Measurements from ENCODE around the gene NSRP1. TPM values are rescaled to one million over a fixed set of nuclear protein-coding genes. Genes with fewer than 3 reads are reported as not detected.

Gene NSRP1
- total and polyA plus RNA-seq, 2 donors (not counting 3 experiments of a cell fraction or from before 2014, with no cell fraction given): 11.2 to 29.1 TPM

DNA sequence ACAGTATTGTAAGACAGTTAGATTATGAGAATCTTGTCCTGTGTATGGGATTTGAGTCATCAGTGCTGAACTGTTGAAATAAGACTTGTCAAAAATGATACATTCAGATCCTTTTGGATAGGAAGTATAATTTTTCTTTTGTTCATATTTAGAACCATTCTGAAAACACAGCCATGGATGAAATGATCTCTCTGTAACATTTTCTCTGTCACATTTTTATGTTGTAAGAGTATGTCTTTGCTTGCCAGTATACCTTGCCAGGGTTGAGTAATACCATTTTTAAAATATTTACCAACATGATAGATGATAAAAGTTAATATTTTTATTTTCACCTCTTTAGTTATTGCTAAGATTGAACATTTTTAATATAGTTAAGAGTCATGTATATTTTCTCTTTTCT, 45.0 kb downstream of the NSRP1 start:
- no TSS peak for BruUV-seq (replicated peaks)
- peaks cover 6% of the 10 kb centered on the region for H4K20me1 ChIP-seq (replicated peaks; ENCODE audit: control insufficient read depth, extremely low read depth, insufficient read depth, low read length)
- POLR2A ChIA-PET: no interaction called here

DNA sequence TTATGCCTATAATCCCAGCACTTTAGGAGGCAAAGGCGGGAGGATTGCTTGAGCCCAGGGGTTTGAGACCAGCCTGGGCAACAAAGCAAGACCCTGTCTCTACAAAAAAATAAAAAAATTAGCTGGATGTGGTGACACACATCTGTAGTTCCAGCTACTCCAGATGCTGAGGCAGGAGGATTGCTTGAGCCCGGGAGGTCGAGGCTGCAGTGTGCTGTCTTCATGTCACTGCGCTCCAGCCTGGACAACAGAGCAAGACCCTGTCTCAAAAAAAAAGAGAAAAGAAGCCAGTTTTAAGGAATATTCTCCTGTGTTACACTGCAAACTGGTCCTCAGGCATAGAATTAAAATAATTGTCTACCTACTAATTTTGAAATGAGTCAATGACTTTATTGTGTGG, 47.9 kb downstream of the NSRP1 start:
- no peak overlapping the region for H3K4me3 ChIP-seq (replicated peaks in 1 of 3; ENCODE audit: insufficient read depth in 1 of 3, low read depth in 1 of 3, low read length in 3 of 3)
- intact Hi-C loops (cut with micrococcal nuclease): no loop called here
- no peak overlapping the region for H3K9ac ChIP-seq (replicated peaks; ENCODE audit: extremely low read depth, insufficient read depth, low read length)
- FAIRE-seq (no peak), DNase-seq (ENCODE audit: low read depth, low spot score) (no peak)
- no peaks in the 10 kb centered on the region for H3K27me3 ChIP-seq (ENCODE audit: control insufficient read depth in 2 of 2, insufficient read depth in 2 of 2, low read length in 2 of 2)
- no peak overlapping the region for H2AFZ ChIP-seq (ENCODE audit: low read depth, low read length)
- no peaks in the 10 kb centered on the region for H3K4me1 ChIP-seq (ENCODE audit: control insufficient read depth, extremely low read depth, insufficient read depth, low read length)
- ChIA-PET CTCF (interaction anchor here (0.6 to 1.5 kb wide), 3 partner anchors 12 to 279 kb away, joined by 3 to 6 read pairs (median 3); no protein-coding TSS in a partner anchor), POLR2A (no interaction called here)
- H3K79me2 ChIP-seq (ENCODE audit: control insufficient read depth, insufficient read depth, low read length): peaks cover 39% of the 10 kb centered on the region
- no peaks in the 10 kb centered on the region for H3K9me3 ChIP-seq (replicated peaks; ENCODE audit: control insufficient read depth, insufficient read depth, low read length)
- H3K27ac ChIP-seq (ENCODE audit: insufficient read depth, low read depth, low read length): no peak overlapping the region
- H3K4me2 ChIP-seq (ENCODE audit: insufficient read depth, low read length): no peak overlapping the region
- no TSS peak for BruUV-seq (replicated peaks)
- H3K36me3 ChIP-seq (ENCODE audit: control insufficient read depth in 2 of 2, extremely low read depth in 1 of 2, insufficient read depth in 2 of 2, low read length in 2 of 2): no peaks in the 10 kb centered on the region
- H3K9me1 ChIP-seq (replicated peaks; ENCODE audit: control insufficient read depth, extremely low read depth, insufficient read depth, low read length): no peaks in the 10 kb centered on the region
- dilution Hi-C loops (cut with MboI; ENCODE audit: extremely low pct_ligation_motif_present, low sequenced_read_pairs): no loop called here
- no peak for TF ChIP-seq MYC (IDR thresholded peaks at IDR 0.05; ENCODE audit: low read depth, low read length)
- TF ChIP-seq, protein P1, sequence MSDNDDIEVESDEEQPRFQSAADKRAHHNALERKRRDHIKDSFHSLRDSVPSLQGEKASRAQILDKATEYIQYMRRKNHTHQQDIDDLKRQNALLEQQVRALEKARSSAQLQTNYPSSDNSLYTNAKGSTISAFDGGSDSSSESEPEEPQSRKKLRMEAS (IDR thresholded peaks at IDR 0.05; ENCODE audit: insufficient read depth, insufficient read length): no peak
- no peak for TF ChIP-seq JUN (IDR thresholded peaks at IDR 0.05; ENCODE audit: borderline replicate concordance, insufficient read depth, insufficient read length, low read depth)
- no peak for TF ChIP-seq POLR2A (IDR thresholded peaks at IDR 0.05; ENCODE audit: low read depth, low read length)
- no peak for TF ChIP-seq GATA2 (IDR thresholded peaks at IDR 0.05; ENCODE audit: insufficient read depth, insufficient read length, low read depth, low read length)
- no peak for TF ChIP-seq POLR2AphosphoS5 (IDR thresholded peaks at IDR 0.05; ENCODE audit: insufficient read depth, low read depth, low read length)
- TF ChIP-seq, protein P2, sequence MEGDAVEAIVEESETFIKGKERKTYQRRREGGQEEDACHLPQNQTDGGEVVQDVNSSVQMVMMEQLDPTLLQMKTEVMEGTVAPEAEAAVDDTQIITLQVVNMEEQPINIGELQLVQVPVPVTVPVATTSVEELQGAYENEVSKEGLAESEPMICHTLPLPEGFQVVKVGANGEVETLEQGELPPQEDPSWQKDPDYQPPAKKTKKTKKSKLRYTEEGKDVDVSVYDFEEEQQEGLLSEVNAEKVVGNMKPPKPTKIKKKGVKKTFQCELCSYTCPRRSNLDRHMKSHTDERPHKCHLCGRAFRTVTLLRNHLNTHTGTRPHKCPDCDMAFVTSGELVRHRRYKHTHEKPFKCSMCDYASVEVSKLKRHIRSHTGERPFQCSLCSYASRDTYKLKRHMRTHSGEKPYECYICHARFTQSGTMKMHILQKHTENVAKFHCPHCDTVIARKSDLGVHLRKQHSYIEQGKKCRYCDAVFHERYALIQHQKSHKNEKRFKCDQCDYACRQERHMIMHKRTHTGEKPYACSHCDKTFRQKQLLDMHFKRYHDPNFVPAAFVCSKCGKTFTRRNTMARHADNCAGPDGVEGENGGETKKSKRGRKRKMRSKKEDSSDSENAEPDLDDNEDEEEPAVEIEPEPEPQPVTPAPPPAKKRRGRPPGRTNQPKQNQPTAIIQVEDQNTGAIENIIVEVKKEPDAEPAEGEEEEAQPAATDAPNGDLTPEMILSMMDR (IDR thresholded peaks at IDR 0.05; ENCODE audit: extremely low read depth in 1 of 2, insufficient read depth in 1 of 2, low read depth in 1 of 2, low read length in 2 of 2): no peak
- no peak for TF ChIP-seq FOS (IDR thresholded peaks at IDR 0.05; ENCODE audit: borderline replicate concordance, insufficient read depth, low read length)
- TF ChIP-seq EZH2 (IDR thresholded peaks at IDR 0.05; ENCODE audit: borderline replicate concordance, low read depth, low read length, severe bottlenecking): no peak
- peaks cover 6% of the 10 kb centered on the region for H4K20me1 ChIP-seq (replicated peaks; ENCODE audit: control insufficient read depth, extremely low read depth, insufficient read depth, low read length)

More for the DNA sequence above, 45.0 kb downstream of the NSRP1 start:
- H3K27ac ChIP-seq (ENCODE audit: insufficient read depth, low read depth, low read length): no peak overlapping the region
- CTCF ChIA-PET: interaction anchor here (1.2 to 1.6 kb wide), 2 partner anchors 11 to 28 kb away, joined by 3 to 4 read pairs; no protein-coding TSS in a partner anchor
- no peaks in the 10 kb centered on the region for H3K4me1 ChIP-seq (ENCODE audit: control insufficient read depth, extremely low read depth, insufficient read depth, low read length)
- peaks cover 62% of the 10 kb centered on the region for H3K79me2 ChIP-seq (ENCODE audit: control insufficient read depth, insufficient read depth, low read length)
- no peak overlapping the region for H3K4me3 ChIP-seq (replicated peaks in 1 of 3; ENCODE audit: insufficient read depth in 1 of 3, low read depth in 1 of 3, low read length in 3 of 3)
- H3K27me3 ChIP-seq (ENCODE audit: control insufficient read depth in 2 of 2, insufficient read depth in 2 of 2, low read length in 2 of 2): no peaks in the 10 kb centered on the region
- H3K9me1 ChIP-seq (replicated peaks; ENCODE audit: control insufficient read depth, extremely low read depth, insufficient read depth, low read length): no peaks in the 10 kb centered on the region
- FAIRE-seq (no peak), DNase-seq (ENCODE audit: low read depth, low spot score) (no peak)
- H2AFZ ChIP-seq (ENCODE audit: low read depth, low read length): no peak overlapping the region
- no peak overlapping the region for H3K4me2 ChIP-seq (ENCODE audit: insufficient read depth, low read length)
- dilution Hi-C loops (cut with MboI; ENCODE audit: extremely low pct_ligation_motif_present, low sequenced_read_pairs): no loop called here
- intact Hi-C loops (cut with micrococcal nuclease): no loop called here
- no peaks in the 10 kb centered on the region for H3K36me3 ChIP-seq (ENCODE audit: control insufficient read depth in 2 of 2, extremely low read depth in 1 of 2, insufficient read depth in 2 of 2, low read length in 2 of 2)
- H3K9me3 ChIP-seq (replicated peaks; ENCODE audit: control insufficient read depth, insufficient read depth, low read length): no peaks in the 10 kb centered on the region
- TF ChIP-seq MYC (IDR thresholded peaks at IDR 0.05; ENCODE audit: low read depth, low read length): no peak
- TF ChIP-seq, protein P1 (IDR thresholded peaks at IDR 0.05; ENCODE audit: insufficient read depth, insufficient read length): no peak
- TF ChIP-seq FOS (IDR thresholded peaks at IDR 0.05; ENCODE audit: borderline replicate concordance, insufficient read depth, low read length): no peak
- no peak for TF ChIP-seq POLR2A (IDR thresholded peaks at IDR 0.05; ENCODE audit: low read depth, low read length)
- TF ChIP-seq JUN (IDR thresholded peaks at IDR 0.05; ENCODE audit: borderline replicate concordance, insufficient read depth, insufficient read length, low read depth): no peak
- TF ChIP-seq POLR2AphosphoS5 (IDR thresholded peaks at IDR 0.05; ENCODE audit: insufficient read depth, low read depth, low read length): no peak
- no peak for TF ChIP-seq EZH2 (IDR thresholded peaks at IDR 0.05; ENCODE audit: borderline replicate concordance, low read depth, low read length, severe bottlenecking)
- H3K9ac ChIP-seq (replicated peaks; ENCODE audit: extremely low read depth, insufficient read depth, low read length): no peak overlapping the region

Measured in endothelial cell of umbilical vein (primary cell).